NCI-H2196 treated with DMSO at 0.1 percent for 48 hours (cell line): Measurements from ENCODE around the gene GON4L.
"Not testable (repeated sequence)": the region's sequence is repeated elsewhere in the genome, so short reads cannot be mapped to it uniquely, and the experiment has no call there.

Experiments used
- DNase-seq: peaks from one replicate; lab custom pipeline; 2025; ENCODE audit not compliant: unreplicated experiment; lab: John Stamatoyannopoulos, UW

The GON4L gene

GRCh38 chr1:155704414-155704813, 152.6 kb downstream of the GON4L start:
- DNase-seq, result not testable (repeated sequence)

- no peak for DNase-seq
Measured at GRCh38 chr1:155703216-155703615, 153.8 kb downstream of the GON4L start.

GRCh38 chr1:155701675-155702074, 155.3 kb downstream of the GON4L start:
- DNase-seq, result not testable (repeated sequence)
